ENCODE results near the gene RAB9B.

Gene RAB9B

GRCh38 chrX:103806862-103807474 is 25.1 kb downstream of the RAB9B start:
- DNase-seq = no peak

- no peak for DNase-seq
Measured at GRCh38 chrX:103805860-103806259, 26.2 kb downstream of the RAB9B start.

GRCh38 chrX:103800318-103800717 is 31.7 kb downstream of the RAB9B start:
- no peak for DNase-seq

- no peak for DNase-seq
Measured at GRCh38 chrX:103797691-103798090, 34.4 kb downstream of the RAB9B start.

- no peak for DNase-seq
Measured at GRCh38 chrX:103794119-103794518, 37.9 kb downstream of the RAB9B start.

GRCh38 chrX:103793545-103793940 is 38.5 kb downstream of the RAB9B start:
- DNase-seq = no peak

GRCh38 chrX:103792916-103793544 is 39.0 kb downstream of the RAB9B start:
- DNase-seq = no peak

GRCh38 chrX:103791826-103792485 is 40.1 kb downstream of the RAB9B start:
- no peak for DNase-seq

- DNase-seq = no peak
Measured at GRCh38 chrX:103791228-103791627, 40.8 kb downstream of the RAB9B start.

GRCh38 chrX:103789004-103789403 is 43.1 kb downstream of the RAB9B start:
- DNase-seq = peak; percentile 40 to 42

- no peak for DNase-seq
Measured at GRCh38 chrX:103783971-103784370, 48.1 kb downstream of the RAB9B start.

- no peak for DNase-seq
Measured at GRCh38 chrX:103783196-103783595, 48.9 kb downstream of the RAB9B start.

- DNase-seq = no peak
Measured at GRCh38 chrX:103782640-103783039, 49.4 kb downstream of the RAB9B start.

- no peak for DNase-seq
Measured at GRCh38 chrX:103781706-103782105, 50.4 kb downstream of the RAB9B start.

- no peak for DNase-seq
Measured at GRCh38 chrX:103781062-103781402, 51.0 kb downstream of the RAB9B start.

- no peak for DNase-seq
Measured at GRCh38 chrX:103780336-103781061, 51.6 kb downstream of the RAB9B start.

- DNase-seq = no peak
Measured at GRCh38 chrX:103779141-103779789, 52.8 kb downstream of the RAB9B start.

GRCh38 chrX:103776546-103776945 is 55.5 kb downstream of the RAB9B start, which contains the start of gene PLP1:
Gene PLP1, plus strand, starts transcription at chrX:103776840. Its CDS starts 156 bp downstream, at chrX:103776996.
- DNase-seq = no peak

- peak; percentile 11 to 25 for DNase-seq
Measured at GRCh38 chrX:103774070-103774642, 57.9 kb downstream of the RAB9B start.

GRCh38 chrX:103773445-103773844 is 58.6 kb downstream of the RAB9B start:
- DNase-seq = no peak
